AG20443 (cell line): ENCODE data around the gene JPH3.

Experiments
- DNase-seq: peaks from one replicate; pipeline ENCODE4 v3.0.0; 2012; ENCODE audit warnings: low spot score, mixed read lengths

JPH3 gene

GRCh38 chr16:87741700-87742415 lies 139.6 kb downstream of the JPH3 start:
- DNase-seq, result no peak

DNA sequence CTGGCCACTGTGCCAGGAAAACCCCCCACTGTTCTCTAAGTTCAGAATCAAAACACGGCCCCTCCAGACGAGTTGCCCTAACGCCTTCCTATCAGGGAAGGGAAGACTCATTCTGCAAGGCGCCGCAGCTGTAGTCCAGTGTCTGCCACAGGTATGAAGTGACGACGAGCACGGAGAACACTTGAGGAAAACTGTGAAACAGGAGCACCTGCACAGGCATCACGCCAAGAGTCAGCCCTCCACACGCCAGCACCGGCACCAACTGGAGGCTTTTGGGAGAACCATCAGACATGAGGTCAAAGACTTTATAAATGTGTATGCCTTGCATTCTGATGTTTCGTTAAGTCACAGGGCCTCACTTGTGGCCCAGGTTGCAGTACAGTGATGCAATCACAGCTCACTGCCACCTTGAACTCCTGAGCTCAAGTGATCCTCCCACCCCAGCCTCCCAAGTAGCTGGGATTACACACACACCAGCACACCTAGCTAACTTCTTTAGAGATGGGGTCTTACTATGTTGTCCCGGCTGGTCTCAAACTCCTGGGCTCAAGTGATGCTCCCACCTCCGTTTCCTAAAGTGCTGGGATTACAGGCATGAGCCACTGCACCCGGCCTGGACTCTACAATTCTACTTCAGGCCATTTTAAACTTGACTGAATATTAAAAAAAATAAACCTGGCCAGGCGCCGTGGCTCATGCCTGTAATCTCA lies 140.6 kb downstream of the JPH3 start:
- no peak for DNase-seq

DNA sequence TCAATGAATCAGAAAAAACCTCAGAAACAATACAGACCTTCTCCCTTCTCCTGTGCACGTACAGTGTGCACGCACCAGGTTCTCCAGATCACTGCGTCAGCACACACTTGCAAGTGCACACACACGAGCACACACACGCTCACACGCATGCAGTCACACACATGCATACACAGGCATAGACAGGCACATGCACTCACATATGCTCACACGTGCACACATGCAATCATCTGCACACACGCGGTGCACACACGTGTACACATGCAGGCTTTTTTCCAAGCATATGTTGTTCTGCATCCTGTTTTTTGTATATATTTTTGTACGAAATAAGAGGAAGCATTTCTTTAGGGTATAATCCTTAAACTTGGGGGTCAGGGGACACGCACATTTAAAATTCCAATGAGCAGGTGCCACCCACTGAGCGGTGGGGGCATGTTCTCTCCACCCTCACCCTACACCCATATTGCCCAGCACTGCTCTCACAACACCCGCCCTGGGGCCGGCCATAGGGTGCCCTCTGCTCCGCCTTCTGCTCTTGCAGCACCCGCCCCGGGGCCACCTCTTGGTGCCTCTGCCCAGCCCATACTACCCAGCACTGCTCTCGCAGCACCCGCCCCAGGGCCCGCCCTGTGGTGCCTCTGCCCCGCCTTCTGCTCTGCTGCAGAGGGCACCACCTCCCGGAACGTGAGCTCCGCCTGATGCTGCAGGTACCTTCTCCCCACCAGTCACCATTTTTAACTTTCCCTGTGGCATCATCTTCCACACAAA lies 142.6 kb downstream of the JPH3 start:
- no peak for DNase-seq

GRCh38 chr16:87746178-87746577 lies 143.9 kb downstream of the JPH3 start:
- no peak for DNase-seq
